ENCODE data around the gene C9orf78. TPM values are rescaled to one million over a fixed set of nuclear protein-coding genes. Genes with fewer than 3 reads are reported as not detected.
A peak's percentile ranks its signal among the peaks of the same experiment; 100 is the strongest.

C9orf78 gene
- total and polyA plus RNA-seq, 9 of the 15 experiments (the other 6 are each of a cell fraction or from before 2014, with no cell fraction given) = 94.6 to 266 (median 202) TPM

DNA sequence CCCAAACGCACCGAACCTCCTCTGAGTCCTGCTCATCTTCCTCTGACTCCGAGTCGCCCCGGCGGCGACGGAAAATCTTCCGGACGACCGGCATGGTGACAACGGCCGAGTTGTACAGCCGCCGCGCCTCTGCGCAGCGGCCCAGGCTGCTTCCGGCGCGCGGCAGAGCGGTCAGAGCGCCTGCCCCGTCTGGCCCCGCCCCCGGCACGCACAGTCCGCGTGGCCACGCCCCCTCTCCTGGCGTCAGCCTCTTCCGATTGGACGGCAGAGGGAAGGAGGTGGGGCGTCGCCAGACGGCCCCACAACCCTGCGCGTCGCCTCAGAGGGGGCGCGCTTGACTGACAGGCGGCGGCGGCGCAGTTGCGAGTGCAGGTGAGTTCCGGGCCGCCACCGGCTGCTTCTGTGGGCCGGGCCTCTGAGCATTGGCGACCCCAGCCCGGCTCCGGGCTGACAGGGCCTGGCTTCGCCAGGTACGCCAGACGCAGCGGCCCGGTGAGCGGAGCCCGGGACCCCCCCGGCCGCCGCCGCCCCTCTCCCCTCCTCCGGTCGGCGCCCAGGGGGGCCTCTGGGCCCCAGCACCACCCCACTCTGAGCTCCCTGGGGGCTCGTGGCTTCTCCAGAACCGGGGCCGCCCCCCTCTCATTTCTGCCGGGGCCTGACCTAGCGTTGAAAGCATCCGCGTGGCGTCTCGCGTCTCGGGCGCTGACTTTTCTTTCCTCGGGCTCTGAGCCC is at the start of gene C9orf78, which contains the start of gene USP20 (continued):
- peak; percentile 81 to 88; a peak in 3 of 4 replicates for TF ChIP-seq MAZ (CRISPR knock-in tag; conservative IDR thresholded peaks at IDR 0.05 in 1 of 2, IDR thresholded peaks at IDR 0.05 in 1 of 2)
- no peak for TF ChIP-seq RFX1 (IDR thresholded peaks at IDR 0.05)
- TF ChIP-seq, protein P1, sequence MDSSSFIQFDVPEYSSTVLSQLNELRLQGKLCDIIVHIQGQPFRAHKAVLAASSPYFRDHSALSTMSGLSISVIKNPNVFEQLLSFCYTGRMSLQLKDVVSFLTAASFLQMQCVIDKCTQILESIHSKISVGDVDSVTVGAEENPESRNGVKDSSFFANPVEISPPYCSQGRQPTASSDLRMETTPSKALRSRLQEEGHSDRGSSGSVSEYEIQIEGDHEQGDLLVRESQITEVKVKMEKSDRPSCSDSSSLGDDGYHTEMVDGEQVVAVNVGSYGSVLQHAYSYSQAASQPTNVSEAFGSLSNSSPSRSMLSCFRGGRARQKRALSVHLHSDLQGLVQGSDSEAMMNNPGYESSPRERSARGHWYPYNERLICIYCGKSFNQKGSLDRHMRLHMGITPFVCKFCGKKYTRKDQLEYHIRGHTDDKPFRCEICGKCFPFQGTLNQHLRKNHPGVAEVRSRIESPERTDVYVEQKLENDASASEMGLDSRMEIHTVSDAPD (CRISPR knock-in tag; IDR thresholded peaks at IDR 0.05) = no peak
- no peak for TF ChIP-seq KDM4B (IDR thresholded peaks at IDR 0.05; ENCODE audit: borderline replicate concordance in 2 of 2, low read depth in 1 of 2)
- peak; percentile 39 for TF ChIP-seq HNRNPLL (IDR thresholded peaks at IDR 0.05; ENCODE audit: low read depth, low read length, poor library complexity, severe bottlenecking)
- TF ChIP-seq KAT8 (IDR thresholded peaks at IDR 0.05; ENCODE audit: low read depth) = no peak
- no peak for TF ChIP-seq BRD9 (IDR thresholded peaks at IDR 0.05; ENCODE audit: low read depth, partially characterized antibody)
- no peak for TF ChIP-seq BCOR (IDR thresholded peaks at IDR 0.05)
- TF ChIP-seq, protein P2, sequence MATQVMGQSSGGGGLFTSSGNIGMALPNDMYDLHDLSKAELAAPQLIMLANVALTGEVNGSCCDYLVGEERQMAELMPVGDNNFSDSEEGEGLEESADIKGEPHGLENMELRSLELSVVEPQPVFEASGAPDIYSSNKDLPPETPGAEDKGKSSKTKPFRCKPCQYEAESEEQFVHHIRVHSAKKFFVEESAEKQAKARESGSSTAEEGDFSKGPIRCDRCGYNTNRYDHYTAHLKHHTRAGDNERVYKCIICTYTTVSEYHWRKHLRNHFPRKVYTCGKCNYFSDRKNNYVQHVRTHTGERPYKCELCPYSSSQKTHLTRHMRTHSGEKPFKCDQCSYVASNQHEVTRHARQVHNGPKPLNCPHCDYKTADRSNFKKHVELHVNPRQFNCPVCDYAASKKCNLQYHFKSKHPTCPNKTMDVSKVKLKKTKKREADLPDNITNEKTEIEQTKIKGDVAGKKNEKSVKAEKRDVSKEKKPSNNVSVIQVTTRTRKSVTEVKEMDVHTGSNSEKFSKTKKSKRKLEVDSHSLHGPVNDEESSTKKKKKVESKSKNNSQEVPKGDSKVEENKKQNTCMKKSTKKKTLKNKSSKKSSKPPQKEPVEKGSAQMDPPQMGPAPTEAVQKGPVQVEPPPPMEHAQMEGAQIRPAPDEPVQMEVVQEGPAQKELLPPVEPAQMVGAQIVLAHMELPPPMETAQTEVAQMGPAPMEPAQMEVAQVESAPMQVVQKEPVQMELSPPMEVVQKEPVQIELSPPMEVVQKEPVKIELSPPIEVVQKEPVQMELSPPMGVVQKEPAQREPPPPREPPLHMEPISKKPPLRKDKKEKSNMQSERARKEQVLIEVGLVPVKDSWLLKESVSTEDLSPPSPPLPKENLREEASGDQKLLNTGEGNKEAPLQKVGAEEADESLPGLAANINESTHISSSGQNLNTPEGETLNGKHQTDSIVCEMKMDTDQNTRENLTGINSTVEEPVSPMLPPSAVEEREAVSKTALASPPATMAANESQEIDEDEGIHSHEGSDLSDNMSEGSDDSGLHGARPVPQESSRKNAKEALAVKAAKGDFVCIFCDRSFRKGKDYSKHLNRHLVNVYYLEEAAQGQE (IDR thresholded peaks at IDR 0.05; ENCODE audit: borderline replicate concordance) = peak; percentile 37; the same call in 1 of the 2 replicates
- TF ChIP-seq, protein P2 (CRISPR knock-in tag; IDR thresholded peaks at IDR 0.05; ENCODE audit: low read depth) = peak; percentile 64
- TF ChIP-seq U2AF1 (optimal IDR thresholded peaks at IDR 0.05; ENCODE audit: low read depth, low read length) = peak; percentile 81
- no peak for TF ChIP-seq MCM5 (IDR thresholded peaks at IDR 0.05; ENCODE audit: low read depth)
- no peak for TF ChIP-seq YBX1 (IDR thresholded peaks at IDR 0.05)
- 0 out of 2 replicates have a peak, but pooled peaks have one; percentile 25 for TF ChIP-seq ZC3H11A (IDR thresholded peaks at IDR 0.05; ENCODE audit: low read depth, low read length)
- TF ChIP-seq HLTF (IDR thresholded peaks at IDR 0.05) = no peak
- TF ChIP-seq ZNF778 (CRISPR knock-in tag; IDR thresholded peaks at IDR 0.05) = no peak
- TF ChIP-seq TAL1 (IDR thresholded peaks at IDR 0.05) = no peak
- no peak for TF ChIP-seq NCOR1 (IDR thresholded peaks at IDR 0.05)
- TF ChIP-seq TOE1 (IDR thresholded peaks at IDR 0.05; ENCODE audit: borderline replicate concordance) = no peak
- no peak for TF ChIP-seq TOE1 (CRISPR knock-in tag; IDR thresholded peaks at IDR 0.05; ENCODE audit: borderline replicate concordance, low read depth)
- no peak for TF ChIP-seq XRCC3 (IDR thresholded peaks at IDR 0.05)
